IgD-negative memory B cell (primary cell): ENCODE measurements around the gene PNMA3. TPM values are rescaled to one million over a fixed set of nuclear protein-coding genes. Genes with fewer than 3 reads are reported as not detected.

Experiments
- polyA plus RNA-seq: library from polyadenylated mRNA; unstranded; fragments of 300-500 nt; fragmentation: Illumina TruSeq; gene quantifications from one replicate; pipeline ENCODE4 v1.2.3, GENCODE V29; 2021

The PNMA3 gene
- polyA plus RNA-seq, 1 donor from 2014 or later: not detected

Other genes starting within 250 kb of the PNMA3 start
- gene CETN2, start 225.7 kb upstream of the PNMA3 start, polyA plus RNA-seq: 21.3 TPM
- 11.7 TPM for gene NSDHL, start 225.4 kb upstream of the PNMA3 start, polyA plus RNA-seq
- 2.0 TPM for gene ZNF185, start 158.4 kb upstream of the PNMA3 start, polyA plus RNA-seq
- 0.19 TPM for gene PNMA5, start 62.4 kb upstream of the PNMA3 start, polyA plus RNA-seq
- gene PNMA6A, start 16.0 kb downstream of the PNMA3 start, polyA plus RNA-seq: 0.14 TPM
- gene MAGEA1, start 122.8 kb downstream of the PNMA3 start, polyA plus RNA-seq: not detected